Measurements from ENCODE around the gene PAX6.

DNA sequence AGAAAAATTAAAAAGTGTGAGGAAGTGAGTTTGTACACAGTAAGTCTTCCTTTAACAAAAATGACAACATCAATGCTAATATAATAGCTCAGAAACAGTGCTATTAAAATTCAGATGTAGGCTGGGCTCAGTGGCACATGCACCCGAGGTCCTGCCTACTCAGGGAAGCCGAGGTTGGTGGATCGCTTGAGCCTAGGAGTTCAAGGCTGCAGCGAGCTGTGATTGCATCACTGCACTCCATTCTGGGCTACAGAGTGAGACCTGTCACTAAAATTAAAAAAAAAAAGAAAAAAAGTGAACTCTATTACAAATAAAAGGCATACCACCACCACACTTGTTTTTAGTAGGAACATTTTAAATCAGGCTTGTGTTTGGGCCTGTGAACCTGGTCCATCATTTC lies 39.2 kb upstream of the PAX6 start:
- TF ChIP-seq, protein P1, sequence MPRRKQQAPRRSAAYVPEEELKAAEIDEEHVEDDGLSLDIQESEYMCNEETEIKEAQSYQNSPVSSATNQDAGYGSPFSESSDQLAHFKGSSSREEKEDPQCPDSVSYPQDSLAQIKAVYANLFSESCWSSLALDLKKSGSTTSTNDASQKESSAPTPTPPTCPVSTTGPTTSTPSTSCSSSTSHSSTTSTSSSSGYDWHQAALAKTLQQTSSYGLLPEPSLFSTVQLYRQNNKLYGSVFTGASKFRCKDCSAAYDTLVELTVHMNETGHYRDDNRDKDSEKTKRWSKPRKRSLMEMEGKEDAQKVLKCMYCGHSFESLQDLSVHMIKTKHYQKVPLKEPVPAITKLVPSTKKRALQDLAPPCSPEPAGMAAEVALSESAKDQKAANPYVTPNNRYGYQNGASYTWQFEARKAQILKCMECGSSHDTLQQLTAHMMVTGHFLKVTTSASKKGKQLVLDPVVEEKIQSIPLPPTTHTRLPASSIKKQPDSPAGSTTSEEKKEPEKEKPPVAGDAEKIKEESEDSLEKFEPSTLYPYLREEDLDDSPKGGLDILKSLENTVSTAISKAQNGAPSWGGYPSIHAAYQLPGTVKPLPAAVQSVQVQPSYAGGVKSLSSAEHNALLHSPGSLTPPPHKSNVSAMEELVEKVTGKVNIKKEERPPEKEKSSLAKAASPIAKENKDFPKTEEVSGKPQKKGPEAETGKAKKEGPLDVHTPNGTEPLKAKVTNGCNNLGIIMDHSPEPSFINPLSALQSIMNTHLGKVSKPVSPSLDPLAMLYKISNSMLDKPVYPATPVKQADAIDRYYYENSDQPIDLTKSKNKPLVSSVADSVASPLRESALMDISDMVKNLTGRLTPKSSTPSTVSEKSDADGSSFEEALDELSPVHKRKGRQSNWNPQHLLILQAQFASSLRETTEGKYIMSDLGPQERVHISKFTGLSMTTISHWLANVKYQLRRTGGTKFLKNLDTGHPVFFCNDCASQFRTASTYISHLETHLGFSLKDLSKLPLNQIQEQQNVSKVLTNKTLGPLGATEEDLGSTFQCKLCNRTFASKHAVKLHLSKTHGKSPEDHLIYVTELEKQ (CRISPR knock-in tag; IDR thresholded peaks at IDR 0.05) = no peak
- TF ChIP-seq, protein P2, sequence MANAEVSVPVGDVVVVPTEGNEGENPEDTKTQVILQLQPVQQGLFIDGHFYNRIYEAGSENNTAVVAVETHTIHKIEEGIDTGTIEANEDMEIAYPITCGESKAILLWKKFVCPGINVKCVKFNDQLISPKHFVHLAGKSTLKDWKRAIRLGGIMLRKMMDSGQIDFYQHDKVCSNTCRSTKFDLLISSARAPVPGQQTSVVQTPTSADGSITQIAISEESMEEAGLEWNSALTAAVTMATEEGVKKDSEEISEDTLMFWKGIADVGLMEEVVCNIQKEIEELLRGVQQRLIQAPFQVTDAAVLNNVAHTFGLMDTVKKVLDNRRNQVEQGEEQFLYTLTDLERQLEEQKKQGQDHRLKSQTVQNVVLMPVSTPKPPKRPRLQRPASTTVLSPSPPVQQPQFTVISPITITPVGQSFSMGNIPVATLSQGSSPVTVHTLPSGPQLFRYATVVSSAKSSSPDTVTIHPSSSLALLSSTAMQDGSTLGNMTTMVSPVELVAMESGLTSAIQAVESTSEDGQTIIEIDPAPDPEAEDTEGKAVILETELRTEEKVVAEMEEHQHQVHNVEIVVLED (CRISPR knock-in tag; IDR thresholded peaks at IDR 0.05) = no peak
- TF ChIP-seq SIN3A (IDR thresholded peaks at IDR 0.05; ENCODE audit: borderline replicate concordance in 2 of 2, control insufficient read depth in 1 of 2, low read depth in 2 of 2, low read length in 2 of 2) = no peak
- TF ChIP-seq CXXC5 (CRISPR knock-in tag; IDR thresholded peaks at IDR 0.05) = no peak
- no peak for TF ChIP-seq TEAD4 (IDR thresholded peaks at IDR 0.05; ENCODE audit: low read length)
- no peak for TF ChIP-seq TEAD4 (CRISPR knock-in tag; IDR thresholded peaks at IDR 0.05; ENCODE audit: borderline replicate concordance)
- TF ChIP-seq, protein P3, sequence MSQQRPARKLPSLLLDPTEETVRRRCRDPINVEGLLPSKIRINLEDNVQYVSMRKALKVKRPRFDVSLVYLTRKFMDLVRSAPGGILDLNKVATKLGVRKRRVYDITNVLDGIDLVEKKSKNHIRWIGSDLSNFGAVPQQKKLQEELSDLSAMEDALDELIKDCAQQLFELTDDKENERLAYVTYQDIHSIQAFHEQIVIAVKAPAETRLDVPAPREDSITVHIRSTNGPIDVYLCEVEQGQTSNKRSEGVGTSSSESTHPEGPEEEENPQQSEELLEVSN (IDR thresholded peaks at IDR 0.05; ENCODE audit: borderline replicate concordance in 1 of 2, extremely low read depth in 1 of 2, insufficient read depth in 1 of 2, insufficient read length in 1 of 2, low read depth in 1 of 2, low read length in 1 of 2, poor library complexity in 1 of 2, severe bottlenecking in 1 of 2) = no peak
- TF ChIP-seq, protein P4, sequence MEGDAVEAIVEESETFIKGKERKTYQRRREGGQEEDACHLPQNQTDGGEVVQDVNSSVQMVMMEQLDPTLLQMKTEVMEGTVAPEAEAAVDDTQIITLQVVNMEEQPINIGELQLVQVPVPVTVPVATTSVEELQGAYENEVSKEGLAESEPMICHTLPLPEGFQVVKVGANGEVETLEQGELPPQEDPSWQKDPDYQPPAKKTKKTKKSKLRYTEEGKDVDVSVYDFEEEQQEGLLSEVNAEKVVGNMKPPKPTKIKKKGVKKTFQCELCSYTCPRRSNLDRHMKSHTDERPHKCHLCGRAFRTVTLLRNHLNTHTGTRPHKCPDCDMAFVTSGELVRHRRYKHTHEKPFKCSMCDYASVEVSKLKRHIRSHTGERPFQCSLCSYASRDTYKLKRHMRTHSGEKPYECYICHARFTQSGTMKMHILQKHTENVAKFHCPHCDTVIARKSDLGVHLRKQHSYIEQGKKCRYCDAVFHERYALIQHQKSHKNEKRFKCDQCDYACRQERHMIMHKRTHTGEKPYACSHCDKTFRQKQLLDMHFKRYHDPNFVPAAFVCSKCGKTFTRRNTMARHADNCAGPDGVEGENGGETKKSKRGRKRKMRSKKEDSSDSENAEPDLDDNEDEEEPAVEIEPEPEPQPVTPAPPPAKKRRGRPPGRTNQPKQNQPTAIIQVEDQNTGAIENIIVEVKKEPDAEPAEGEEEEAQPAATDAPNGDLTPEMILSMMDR (IDR thresholded peaks at IDR 0.05 in 2 of 3, conservative IDR thresholded peaks at IDR 0.05 in 1 of 3; ENCODE audit: insufficient read depth in 2 of 3, low read depth in 1 of 3, low read length in 3 of 3) = no peak
- TF ChIP-seq ZNF23 (CRISPR knock-in tag; IDR thresholded peaks at IDR 0.05) = no peak
- TF ChIP-seq RNF2 (IDR thresholded peaks at IDR 0.05) = no peak
- no peak for TF ChIP-seq RAD21 (CRISPR knock-in tag; conservative IDR thresholded peaks at IDR 0.05 in 1 of 2, IDR thresholded peaks at IDR 0.05 in 1 of 2)

Measured in K562 (cell line).